Measurements from ENCODE around the gene SCFD1.

SCFD1 gene

GRCh38 chr14:30581283-30581625 lies 40.9 kb upstream of the SCFD1 start:
- TF ChIP-seq, protein P1, sequence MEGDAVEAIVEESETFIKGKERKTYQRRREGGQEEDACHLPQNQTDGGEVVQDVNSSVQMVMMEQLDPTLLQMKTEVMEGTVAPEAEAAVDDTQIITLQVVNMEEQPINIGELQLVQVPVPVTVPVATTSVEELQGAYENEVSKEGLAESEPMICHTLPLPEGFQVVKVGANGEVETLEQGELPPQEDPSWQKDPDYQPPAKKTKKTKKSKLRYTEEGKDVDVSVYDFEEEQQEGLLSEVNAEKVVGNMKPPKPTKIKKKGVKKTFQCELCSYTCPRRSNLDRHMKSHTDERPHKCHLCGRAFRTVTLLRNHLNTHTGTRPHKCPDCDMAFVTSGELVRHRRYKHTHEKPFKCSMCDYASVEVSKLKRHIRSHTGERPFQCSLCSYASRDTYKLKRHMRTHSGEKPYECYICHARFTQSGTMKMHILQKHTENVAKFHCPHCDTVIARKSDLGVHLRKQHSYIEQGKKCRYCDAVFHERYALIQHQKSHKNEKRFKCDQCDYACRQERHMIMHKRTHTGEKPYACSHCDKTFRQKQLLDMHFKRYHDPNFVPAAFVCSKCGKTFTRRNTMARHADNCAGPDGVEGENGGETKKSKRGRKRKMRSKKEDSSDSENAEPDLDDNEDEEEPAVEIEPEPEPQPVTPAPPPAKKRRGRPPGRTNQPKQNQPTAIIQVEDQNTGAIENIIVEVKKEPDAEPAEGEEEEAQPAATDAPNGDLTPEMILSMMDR (IDR thresholded peaks at IDR 0.05; ENCODE audit: control insufficient read depth, insufficient read depth, low read depth, low read length, missing control alignments) = no peak

DNA sequence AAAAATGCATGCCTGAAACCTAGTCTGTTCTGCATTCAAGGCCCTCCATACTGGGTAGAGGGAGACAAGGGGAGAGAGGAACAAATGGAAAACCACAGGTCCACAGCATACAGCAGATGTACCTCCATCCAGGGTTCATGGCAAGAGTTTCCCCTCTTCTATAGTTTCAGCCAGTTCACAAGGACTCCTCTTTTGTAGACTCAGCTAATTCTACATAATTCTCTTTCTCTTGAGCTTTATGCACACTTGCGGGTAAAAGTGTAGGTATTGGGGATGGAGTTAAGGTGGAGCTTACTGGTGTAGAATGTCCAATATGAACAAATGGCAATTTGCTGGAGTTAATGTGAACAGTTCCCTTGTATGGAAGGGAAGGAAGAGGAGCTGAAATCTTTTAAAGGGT lies 39.7 kb upstream of the SCFD1 start:
- TF ChIP-seq, protein P1 (IDR thresholded peaks at IDR 0.05; ENCODE audit: control insufficient read depth, insufficient read depth, low read depth, low read length, missing control alignments) = no peak
- no peak overlapping the region for H3K4me3 ChIP-seq (ENCODE audit: control insufficient read depth, low read depth, low read length)
- DNase-seq (ENCODE audit: low read depth) = no peak

More at GRCh38 chr14:30581283-30581625, 40.9 kb upstream of the SCFD1 start:
- H3K4me3 ChIP-seq (ENCODE audit: control insufficient read depth, low read depth, low read length) = no peak overlapping the region
- no peak for DNase-seq (ENCODE audit: low read depth)

DNA sequence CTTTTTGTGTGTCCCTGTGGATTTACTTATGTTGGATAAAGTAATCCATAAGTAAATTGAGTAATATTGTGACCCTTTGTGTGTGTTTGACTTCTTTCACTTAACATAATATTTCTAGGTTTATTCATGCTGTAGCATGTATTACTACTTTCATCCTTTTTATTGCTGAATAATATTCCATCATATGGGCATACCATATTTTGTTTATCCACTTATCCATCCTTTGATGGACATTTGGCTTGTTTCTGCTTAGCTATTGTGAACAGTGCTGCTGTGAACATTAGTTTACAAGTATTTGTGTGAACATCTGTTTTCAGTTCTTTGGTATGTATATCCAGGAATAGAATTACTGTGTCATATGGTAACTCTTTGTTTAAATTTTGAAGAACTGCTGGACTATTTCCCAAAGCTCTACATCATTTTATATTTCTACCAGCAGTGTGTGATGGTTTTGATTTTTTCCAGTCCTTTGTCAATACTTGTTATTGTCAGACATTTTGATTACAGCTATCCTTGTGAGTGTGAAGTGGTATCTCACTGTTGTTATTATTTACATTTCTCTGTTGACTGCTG lies 38.0 kb upstream of the SCFD1 start:
- TF ChIP-seq, protein P1 (IDR thresholded peaks at IDR 0.05; ENCODE audit: control insufficient read depth, insufficient read depth, low read depth, low read length, missing control alignments) = no peak
- H3K4me3 ChIP-seq (ENCODE audit: control insufficient read depth, low read depth, low read length) = no peak overlapping the region
- DNase-seq (ENCODE audit: low read depth) = no peak

DNA sequence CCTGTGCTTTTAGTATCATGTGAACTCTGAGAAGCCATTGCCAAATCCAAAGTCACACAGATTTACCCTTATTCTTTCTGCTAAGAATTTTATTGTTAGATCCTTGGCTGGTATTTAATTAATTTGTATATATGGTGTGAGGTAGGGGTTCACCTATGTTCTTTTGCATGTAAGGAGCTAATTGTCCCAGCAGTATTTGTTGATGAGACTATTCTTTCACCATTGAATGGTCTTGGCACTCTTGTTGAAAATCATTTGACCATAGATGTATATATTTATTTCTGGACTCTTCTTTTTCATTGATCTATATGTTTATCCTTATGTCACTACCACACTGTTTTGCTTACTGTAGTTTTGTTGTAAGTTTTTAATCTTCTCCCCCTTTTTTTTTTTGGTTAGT lies 36.9 kb upstream of the SCFD1 start:
- TF ChIP-seq, protein P1 (IDR thresholded peaks at IDR 0.05; ENCODE audit: control insufficient read depth, insufficient read depth, low read depth, low read length, missing control alignments) = no peak
- no peak for DNase-seq (ENCODE audit: low read depth)
- no peak overlapping the region for H3K4me3 ChIP-seq (ENCODE audit: control insufficient read depth, low read depth, low read length)

DNA sequence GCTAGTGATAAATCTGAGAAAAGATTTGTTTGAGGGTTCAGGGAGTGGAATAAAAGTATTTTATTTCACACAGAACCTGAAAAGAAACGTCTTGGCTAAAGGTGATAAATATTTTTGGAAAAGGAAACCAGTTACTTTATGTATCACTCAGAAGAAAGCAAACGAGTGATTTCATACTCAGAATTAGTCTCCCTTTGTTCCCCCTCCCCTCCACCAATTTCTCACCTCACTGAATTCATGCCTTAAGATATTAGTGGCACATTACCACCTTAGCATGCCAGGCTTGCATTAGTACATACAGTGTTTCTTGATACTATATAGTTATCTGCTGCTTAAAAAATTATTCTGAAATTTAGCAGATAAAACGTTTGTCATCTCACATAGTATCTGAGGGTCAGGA lies 35.0 kb upstream of the SCFD1 start:
- TF ChIP-seq, protein P1 (IDR thresholded peaks at IDR 0.05; ENCODE audit: control insufficient read depth, insufficient read depth, low read depth, low read length, missing control alignments) = no peak
- DNase-seq (ENCODE audit: low read depth) = no peak
- no peak overlapping the region for H3K4me3 ChIP-seq (ENCODE audit: control insufficient read depth, low read depth, low read length)

- TF ChIP-seq, protein P1 (IDR thresholded peaks at IDR 0.05; ENCODE audit: control insufficient read depth, insufficient read depth, low read depth, low read length, missing control alignments) = no peak
- H3K4me3 ChIP-seq (ENCODE audit: control insufficient read depth, low read depth, low read length) = no peak overlapping the region
- no peak for DNase-seq (ENCODE audit: low read depth)
Observed at GRCh38 chr14:30588873-30589272, 33.2 kb upstream of the SCFD1 start.

- no peak overlapping the region for H3K4me3 ChIP-seq (ENCODE audit: control insufficient read depth, low read depth, low read length)
- TF ChIP-seq, protein P1 (IDR thresholded peaks at IDR 0.05; ENCODE audit: control insufficient read depth, insufficient read depth, low read depth, low read length, missing control alignments) = no peak
- DNase-seq (ENCODE audit: low read depth) = no peak
Observed at GRCh38 chr14:30596935-30597334, 25.2 kb upstream of the SCFD1 start.

Measured in AG09309 (cell line).